HG02678 (cell line): ENCODE measurements around the gene HIVEP3.
"Not testable (repeated sequence)": the region's sequence is repeated elsewhere in the genome, so short reads cannot be mapped to it uniquely, and the experiment has no call there.

Experiments used
- ATAC-seq: cut with Tn5 transposase; IDR thresholded peaks from one replicate; pipeline ENCODE4 v1.9.1; 2021; ENCODE audit warnings: mild to moderate bottlenecking, moderate library complexity; ENCODE audit not compliant: unreplicated experiment

HIVEP3 gene

DNA sequence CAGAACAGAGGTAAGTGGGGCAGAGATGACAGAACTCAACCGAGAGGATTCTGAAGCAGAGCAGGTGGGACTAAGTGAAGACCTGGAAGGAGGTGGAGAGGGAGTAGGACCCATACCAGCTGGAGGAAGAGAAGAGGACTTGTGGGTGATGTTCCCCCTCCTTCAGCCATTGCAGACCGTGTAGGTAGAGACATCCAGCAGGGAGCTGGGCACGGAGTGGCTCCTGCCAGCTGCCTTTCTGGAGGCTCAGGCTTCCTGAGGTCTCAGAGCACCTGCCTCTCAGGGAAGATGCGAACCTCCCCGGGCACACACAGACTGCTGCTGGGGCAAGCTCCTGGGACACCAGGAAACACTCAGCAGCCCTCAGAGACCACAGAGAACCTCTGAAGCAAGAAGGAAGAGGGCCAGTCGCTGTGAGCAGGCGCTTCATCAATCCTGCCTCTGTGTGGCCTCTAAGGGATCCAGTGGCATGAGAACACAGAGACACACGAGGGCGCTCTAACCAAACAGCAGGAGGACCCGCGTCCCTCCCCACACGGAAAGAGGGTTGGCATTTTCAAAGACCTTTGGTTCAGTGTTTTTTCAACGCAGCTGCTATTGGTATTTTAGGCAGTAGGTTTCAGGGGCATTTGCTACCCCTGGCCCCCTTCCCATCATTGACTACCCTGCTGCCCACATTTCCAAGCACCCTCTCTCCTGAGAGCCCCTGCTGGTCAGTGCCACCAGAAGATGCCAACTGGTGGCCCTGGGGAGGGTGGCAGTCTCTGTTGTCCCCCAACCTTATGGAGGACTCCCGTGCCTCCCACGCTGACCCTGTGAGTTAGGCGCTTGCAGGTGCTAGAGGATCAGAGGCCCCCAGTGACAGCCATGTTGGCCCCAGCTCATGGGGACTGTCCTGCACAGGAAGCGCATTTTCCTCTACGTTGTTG, 344.7 kb downstream of the HIVEP3 start:
- peak; percentile 72 for ATAC-seq

DNA sequence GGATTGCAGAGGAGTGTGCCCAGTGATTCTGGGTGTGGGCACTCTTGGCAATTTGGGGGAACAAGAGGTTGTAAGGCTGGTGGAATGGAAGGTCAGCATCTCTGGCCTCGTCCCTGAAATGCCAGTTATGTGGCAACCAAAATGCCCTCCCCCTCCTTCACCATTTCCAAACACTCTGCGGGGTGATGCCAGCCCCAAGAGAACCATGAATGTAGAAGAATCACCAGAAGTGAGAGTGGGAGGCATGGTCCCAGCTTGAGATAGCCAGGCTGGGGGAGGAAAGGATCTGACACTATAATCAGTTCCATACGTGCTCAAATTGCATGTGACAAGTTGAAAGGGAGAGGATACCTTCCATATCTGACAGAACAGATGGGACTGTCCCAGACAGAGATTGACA, 345.5 kb downstream of the HIVEP3 start:
- ATAC-seq = no peak

DNA sequence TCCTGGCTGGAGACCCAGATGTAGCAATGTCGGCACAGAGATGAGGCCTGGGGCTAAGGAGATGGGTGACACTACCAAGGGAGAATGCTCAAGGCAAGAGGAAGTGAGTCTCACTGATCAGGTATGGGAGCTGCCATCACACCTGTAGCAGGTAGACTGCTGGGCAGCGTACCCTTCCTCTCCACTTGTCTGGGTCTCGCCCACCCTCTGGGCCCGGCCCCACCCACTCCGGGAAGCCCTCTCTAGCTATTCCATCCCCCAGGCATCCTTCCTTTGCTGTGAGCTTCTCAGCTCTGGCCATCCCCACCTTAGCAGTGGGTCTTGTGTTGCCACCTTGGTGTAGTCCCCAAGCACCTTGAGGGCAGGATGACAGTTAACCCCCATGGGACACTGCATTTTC, 346.5 kb downstream of the HIVEP3 start:
- no peak for ATAC-seq

DNA sequence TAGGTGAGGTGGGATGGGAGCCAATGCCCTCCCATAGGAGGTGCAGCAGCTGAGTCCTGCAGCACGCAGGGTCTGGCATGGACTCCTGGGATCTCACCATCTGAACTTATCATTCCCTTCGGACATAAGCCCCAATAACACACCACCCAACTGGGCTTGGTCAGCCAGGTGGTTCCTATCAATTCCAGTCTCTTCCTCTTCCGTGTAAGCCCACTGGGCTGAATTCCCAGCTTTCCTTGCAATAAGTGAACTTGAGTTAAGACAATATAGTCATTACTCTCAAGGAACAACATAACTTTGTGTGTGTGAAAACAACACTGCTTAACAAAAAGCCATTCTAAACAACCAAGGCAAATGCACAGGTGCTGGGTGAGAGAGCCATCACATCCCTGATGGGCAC, 347.7 kb downstream of the HIVEP3 start:
- ATAC-seq = no peak

DNA sequence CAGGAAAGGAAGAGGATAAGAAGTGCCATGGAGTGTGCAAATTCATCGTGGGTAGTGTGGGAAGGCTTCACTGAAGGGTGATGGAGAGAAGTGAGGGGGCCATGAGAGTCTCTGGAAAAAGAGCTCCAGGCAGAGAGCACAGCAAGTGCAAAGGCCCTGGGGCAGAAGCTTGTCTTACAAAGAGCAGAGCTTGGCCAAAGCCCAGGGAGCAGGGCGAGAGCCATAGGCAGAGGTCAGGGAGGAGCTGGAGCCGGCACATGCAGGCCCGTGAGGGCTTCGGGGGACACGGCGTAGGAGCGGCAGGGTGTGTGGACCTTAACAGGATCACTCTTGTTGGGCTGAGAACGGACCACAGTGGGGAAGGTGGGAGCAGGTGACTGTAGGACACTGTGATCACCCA, 350.5 kb downstream of the HIVEP3 start:
- ATAC-seq = no peak

DNA sequence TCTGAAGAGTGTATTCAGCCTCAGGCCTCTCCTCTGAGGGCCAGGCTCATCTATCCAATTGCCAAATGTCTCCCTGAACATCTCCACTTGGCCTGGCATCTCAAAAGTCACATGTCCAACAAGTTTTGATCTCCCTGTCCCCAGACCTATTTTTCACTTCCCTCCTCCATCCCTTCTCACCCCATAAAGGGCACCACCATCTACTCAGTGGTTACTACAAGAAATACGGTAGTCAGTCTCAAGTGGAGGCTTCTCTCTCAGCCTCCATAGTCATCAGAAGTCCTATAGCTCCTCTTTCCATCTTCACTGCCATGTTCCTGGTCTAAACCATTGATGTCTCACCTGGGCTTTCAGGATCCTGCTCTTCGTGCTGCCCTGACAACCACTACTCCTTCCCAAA, 351.8 kb downstream of the HIVEP3 start:
- no peak for ATAC-seq

DNA sequence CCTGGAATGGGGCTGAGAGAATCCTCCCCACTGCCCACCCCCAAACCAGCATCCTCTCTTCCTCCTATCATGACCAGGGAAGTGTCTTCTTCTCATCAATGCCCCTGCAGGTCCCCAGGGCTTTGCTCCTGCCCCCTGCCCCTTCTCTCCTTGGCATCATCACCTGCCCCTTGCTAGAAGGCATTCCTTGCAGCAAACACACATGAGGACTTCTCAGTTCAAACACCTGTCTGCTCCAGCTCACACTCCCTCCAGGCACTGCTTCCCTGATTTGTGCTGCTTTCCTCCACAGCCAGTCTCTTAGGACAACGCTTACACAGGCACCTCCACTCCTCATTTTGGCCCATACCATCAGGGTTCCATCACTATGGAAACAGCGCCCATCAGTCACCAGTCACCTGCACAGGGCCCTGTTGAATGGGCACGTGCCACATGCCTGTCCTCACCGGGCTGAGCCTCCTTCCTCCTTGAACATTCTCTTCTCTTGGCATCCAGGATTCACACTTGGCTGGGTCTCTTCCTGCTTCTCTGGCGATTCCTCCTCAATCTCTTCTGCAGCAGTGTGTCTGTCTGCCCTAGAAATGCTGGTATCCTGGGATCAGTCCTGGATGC, 352.3 kb downstream of the HIVEP3 start:
- ATAC-seq = no peak

DNA sequence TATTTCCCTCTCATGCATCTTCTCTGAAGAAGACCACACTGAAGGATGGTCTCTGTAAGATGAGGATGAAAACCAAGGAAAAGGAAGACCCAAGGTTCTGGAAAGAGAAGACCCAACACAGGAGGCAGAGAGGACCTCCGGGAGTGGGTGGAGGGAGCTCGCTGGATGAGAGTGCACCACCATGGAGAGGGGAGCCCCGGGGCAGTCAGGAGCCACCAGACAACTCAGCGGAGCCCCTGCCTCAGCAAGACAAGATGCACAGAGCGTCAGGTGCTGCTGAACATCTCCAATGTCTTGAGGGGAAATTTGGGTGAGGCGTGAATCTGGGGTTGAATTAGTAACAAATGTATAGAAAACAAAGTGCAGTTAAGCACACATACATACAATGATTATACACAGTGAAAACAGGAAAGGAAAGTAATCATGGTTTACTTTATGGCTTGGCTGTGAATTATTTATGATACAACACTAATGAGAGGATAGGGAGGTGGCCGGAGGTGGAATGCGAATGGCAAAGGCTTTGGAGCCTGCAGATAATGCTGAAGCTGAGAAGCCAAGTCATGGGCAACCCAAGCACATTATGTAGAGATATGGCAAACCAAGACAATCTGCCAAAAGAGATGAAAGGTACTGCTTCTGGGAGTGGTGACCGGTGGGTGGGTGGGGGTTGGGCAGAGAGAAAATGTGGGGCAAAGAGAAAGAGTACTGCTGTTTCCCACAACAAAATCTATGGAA, 353.8 kb downstream of the HIVEP3 start:
- ATAC-seq = no peak

DNA sequence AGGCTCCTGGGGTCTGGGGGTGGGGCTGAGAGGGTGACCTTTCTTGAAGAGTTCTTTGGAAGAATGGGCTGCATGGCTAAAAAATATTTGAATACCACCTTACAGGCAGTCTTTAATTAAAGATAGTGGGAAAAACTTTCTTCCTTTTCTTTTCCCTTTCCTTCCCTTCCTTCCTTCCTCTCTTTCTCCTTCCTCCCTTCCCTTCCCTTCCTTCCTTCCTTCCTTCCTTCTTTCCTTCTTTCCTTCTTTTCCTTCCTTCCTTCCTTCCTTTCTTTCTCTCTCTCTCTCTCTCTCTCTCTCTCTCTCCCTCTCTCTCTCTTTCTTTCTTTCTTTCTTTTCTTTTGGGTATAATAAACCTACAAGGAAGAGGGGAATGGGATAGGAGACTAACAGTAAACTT, 356.4 kb downstream of the HIVEP3 start:
- no peak for ATAC-seq

DNA sequence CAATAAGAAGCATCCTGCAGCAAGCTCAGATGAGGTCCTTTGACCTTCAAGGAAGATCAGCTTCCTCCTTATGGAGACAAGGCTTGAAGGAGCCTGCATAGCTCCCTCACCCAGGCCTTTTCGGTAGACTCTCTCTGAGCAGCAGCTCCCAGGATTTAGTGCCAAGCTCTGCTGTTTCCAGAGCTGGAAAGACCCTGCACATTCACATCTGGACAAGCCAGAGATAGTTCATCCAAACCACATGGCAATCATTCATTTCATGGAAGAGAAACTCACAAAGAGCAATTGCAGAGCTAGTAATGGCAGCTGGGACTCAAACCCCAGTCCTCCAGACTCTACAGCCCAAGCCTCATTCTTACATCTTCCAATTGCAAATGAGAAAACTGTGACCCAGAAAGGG, 357.8 kb downstream of the HIVEP3 start:
- no peak for ATAC-seq

DNA sequence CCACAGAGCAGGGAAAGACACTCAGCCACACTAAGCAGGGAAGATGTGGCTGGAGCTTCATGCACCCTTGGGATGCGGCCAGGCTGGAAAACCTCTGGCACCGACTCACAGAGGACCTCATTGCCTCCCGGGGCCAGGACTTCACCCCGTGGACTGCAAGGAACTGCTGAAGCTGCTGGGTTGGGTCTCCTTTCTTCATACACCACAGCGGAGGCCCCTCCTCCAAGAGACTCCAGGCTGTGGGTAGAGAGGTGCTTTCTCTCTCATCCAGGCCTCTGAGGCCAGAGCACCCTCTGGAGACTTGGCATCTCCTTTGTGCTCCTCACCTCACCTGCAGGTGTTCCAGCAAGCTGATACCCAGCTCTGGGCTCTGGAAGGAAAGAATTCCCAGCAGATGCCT, 358.2 kb downstream of the HIVEP3 start:
- ATAC-seq = no peak

DNA sequence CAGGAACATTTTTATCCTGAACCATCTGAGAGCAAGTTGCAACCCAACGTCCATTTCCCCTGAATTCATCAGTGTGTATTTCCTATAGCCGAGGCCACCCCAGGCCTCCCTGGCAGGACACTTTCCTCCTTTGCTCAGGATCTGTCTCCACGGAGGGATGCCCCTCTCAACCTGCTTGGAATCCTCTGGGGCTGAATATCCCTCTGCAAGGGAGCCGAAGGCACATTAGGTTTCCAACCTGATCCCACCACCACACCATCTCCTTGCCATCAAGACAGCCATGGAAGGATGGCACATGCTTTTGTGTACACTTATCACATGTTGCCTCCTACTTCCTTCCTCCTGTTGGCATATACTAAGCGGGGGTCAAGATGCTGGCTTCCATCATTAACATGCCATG, 359.4 kb downstream of the HIVEP3 start:
- no peak for ATAC-seq

DNA sequence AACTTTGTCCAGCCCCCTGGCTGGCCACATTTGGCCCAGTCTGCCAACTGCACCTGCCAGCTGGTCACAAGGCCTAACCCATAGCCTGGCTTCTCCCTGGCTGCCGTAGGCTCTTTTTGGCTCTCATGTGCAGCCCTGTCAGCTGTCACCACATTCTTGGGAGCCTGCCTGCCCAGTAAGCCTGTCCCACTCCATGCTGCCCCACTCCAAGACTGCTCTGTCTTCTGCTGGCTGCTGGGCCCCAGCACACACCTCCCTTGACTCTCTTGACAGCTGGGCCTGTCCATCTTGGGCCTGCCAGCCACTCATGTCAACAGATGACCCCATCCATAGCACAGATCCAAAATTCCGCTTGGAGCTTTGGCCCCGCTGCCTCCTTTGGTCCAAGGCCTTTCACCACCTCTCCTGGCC, 360.0 kb downstream of the HIVEP3 start:
- ATAC-seq = no peak

DNA sequence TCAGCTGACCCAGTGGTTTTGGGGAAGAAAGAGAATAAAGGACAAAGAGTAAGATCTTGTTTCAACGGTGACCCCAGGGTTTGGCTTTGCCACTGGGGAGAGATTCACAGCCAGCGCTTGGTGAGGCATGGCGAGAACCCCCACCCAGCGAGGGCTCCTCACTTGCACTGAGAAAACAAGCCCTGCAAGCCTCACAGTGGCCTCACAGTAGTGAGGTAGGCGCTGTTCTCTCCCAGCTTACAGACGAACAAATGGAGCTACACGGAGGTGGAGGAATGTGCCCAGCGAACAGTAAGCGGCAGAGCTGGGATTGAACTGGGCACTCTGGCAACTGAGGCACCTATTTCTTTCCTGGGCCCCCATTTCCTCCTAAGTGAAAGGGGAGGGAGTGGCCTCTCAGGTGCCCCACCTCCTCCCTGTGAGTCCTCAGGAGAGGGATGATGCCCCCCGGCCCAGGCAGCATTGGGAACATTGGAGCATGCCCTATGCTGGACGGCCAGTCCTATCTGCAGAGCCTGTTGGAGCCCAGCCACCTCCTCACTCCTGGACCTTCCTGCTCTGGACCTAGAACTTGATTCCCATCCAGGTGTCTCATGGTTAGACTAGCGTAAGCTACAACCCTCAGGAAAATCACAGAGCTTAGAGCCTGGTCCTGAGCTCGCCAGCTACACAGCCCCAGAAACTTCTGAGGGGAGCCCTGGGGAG, 360.8 kb downstream of the HIVEP3 start:
- no peak for ATAC-seq

DNA sequence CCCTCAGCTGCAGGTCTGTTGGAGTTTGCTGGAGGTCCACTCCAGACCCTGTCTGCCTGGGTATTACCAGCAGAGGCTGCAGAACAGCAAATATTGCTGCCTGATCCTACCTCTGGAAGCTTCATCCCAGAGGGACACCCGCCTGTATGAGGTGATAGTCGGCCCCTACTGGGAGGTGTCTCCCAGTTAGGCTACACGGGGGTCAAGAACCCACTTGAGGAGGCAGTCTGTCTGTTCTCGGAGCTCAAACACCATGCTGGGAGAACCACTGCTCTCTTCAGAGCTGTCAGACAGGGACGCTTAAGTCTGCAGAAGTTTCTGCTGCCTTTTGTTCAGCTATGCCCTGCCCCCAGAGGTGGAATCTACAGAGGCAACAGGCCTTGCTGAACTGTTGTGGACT, 364.0 kb downstream of the HIVEP3 start:
- not testable (repeated sequence) for ATAC-seq

DNA sequence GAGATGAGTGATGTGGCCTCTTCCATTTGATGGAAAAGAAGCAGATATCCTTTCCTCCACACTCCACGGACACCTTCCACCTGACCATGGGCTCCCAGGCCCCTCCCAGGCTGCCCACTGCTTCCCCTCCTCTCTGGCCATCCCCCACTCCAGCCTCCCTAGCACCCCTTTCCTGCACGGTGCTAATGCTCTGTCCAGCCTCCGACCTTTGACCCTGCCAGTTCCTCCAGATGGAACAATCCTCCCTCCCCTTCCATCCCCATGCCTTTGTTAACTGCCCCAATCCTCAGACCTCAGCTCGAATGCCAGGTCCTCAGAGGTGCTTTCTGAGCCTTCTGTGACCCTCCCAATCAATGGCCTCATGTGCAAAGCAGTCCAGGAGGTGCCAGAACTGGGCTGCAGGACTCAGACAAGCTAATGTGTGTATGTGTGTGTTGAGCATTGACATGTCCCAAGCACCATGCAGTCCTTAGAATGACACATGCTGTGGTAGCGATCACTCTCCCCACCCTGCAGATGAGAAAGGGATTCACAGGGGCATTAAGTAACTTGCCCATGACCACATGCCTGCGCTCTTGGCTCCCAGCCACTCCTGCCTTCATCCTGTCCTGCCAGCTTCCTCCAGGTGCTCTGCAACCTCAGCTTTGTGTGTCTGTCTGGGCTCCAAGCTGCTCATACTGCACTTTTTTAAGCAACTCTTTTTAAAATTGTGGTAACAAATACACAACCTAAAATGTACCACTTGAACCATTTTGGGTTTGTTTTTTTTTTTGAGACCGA, 370.8 kb downstream of the HIVEP3 start:
- no peak for ATAC-seq

DNA sequence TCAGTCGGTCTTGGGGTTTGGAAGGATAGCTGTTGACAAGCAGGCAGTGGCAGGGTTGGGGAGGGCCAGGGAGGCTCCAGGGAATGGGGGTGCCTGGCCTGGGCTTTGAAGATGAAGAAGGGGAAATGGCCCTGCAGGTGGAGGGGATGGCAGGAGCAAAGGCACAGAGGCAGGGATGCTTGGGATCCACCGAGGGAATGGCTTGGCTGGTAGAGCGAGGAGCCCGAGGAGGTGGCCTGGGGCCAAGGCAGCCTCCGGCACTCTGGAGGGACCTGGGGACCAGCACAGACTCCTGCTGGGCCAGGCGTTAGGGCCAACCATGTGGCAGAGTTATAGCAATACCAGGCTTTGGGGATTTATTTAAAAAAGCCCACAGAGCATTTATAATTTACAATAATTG, 371.4 kb downstream of the HIVEP3 start:
- no peak for ATAC-seq

DNA sequence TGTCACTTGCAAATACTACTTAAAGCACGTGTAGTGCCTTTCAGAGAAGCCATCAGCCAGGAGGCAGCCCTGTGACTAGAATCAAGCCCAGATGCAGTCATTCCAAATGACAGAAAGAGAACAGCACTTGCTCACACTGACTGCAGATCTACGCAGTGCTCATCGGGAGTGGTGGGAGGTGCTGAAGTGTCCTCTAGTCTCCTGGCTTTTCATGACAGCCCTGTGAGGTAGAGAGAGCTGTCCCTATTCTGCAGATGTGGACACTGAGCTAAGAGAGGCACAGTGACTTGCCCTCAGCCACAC, 371.9 kb downstream of the HIVEP3 start:
- ATAC-seq = no peak

DNA sequence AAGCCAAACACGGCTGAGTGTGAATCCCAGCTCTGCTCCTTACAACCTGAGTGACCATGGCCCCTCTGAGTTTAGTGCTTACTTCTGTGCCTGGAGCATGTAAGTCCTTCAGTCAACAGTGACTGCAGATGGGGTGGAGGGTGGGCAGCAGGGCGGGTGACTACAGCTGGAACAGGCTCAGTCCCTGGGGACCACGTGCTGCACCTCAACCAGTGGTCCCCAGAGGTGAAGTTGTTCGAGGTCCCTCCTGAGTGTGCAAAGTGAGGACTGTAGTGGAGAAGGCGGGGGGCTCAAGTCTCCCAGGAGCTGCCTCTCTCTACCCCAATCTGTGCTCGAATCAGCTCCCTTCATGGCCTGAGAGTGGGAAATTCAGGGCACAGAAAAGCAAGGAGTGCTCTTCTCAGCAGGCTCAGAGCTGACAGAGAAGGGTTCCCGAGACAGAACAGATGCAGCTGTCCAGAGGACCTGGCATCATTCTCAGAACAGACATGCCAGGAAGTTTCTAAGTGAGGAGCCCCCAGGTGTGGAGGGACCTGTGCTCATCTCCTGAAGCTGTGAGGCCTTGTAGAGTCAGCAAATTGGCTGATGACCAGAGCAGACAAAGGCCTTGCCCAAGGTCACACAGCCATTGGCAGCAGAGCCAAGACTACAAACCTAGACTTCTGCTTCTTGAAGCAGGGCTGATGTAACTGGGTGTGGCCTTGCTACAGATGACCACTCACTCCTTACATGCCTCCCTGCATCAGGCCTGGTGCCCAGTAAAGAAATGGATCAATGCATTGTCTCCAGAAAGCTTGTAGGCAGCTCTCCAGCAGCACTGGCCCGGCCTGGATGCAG, 372.5 kb downstream of the HIVEP3 start:
- no peak for ATAC-seq
